Hepatocyte (in vitro differentiated cells): ENCODE results near the gene IL15RA. TPM values are rescaled to one million over a fixed set of nuclear protein-coding genes. Genes with fewer than 3 reads are reported as not detected.
"Not testable (repeated sequence)": the region's sequence is repeated elsewhere in the genome, so short reads cannot be mapped to it uniquely, and the experiment has no call there.

Experiments
- DNase-seq: peaks from one replicate; pipeline ENCODE4 v3.0.0-alpha.2; 2016; ENCODE audit warnings: low spot score
- H2AFZ ChIP-seq: fragments of 200-600 bp; sonication (generic); 2 replicates; pipeline ENCODE4 v1.6.0; 2016; ENCODE audit warnings: antibody characterized with exemption, mild to moderate bottlenecking
- H3K27ac ChIP-seq: fragments of 200-600 bp; sonication (generic); 2 replicates; pipeline ENCODE4 v1.5.1; 2016; ENCODE audit warnings: mild to moderate bottlenecking
- H3K27me3 ChIP-seq: fragments of 200-600 bp; sonication (generic); 2 replicates; pipeline ENCODE4 v1.6.1; 2016
- H3K36me3 ChIP-seq: fragments of 200-600 bp; sonication (generic); replicated peaks from 2 replicates; pipeline ENCODE4 v1.5.1; 2016; ENCODE audit warnings: low read depth; ENCODE audit not compliant: insufficient read depth
- H3K4me1 ChIP-seq: fragments of 200-600 bp; sonication (generic); 2 replicates; pipeline ENCODE4 v1.5.1; 2016; ENCODE audit warnings: mild to moderate bottlenecking, moderate library complexity; ENCODE audit not compliant: insufficient read depth
- H3K4me2 ChIP-seq: fragments of 200-600 bp; sonication (generic); 2 replicates; pipeline ENCODE4 v1.6.0; 2016
- H3K4me3 ChIP-seq: fragments of 200-600 bp; sonication (generic); 2 replicates; pipeline ENCODE4 v1.5.1; 2016; ENCODE audit warnings: mild to moderate bottlenecking
- H3K79me2 ChIP-seq: fragments of 200-600 bp; sonication (generic); 2 replicates; pipeline ENCODE4 v1.6.0; 2017; ENCODE audit warnings: mild to moderate bottlenecking
- H3K9me2 ChIP-seq: fragments of 200-600 bp; sonication (generic); replicated peaks from 2 replicates; pipeline ENCODE4 v1.6.0; 2017; ENCODE audit warnings: mild to moderate bottlenecking; ENCODE audit not compliant: insufficient read depth
- H3K9me3 ChIP-seq: fragments of 200-600 bp; sonication (generic); 2 replicates; pipeline ENCODE4 v1.5.1; 2016; ENCODE audit warnings: low read depth, mild to moderate bottlenecking
- H4K20me1 ChIP-seq: fragments of 200-600 bp; sonication (generic); 2 replicates; pipeline ENCODE4 v1.6.0; 2016; ENCODE audit warnings: mild to moderate bottlenecking; ENCODE audit not compliant: insufficient read depth, poor library complexity, severe bottlenecking
- CTCF ChIP-seq: fragments of 200-600 bp; sonication (generic); IDR thresholded peaks from 2 replicates; pipeline ENCODE4 v1.5.1; 2016; ENCODE audit warnings: antibody characterized with exemption, mild to moderate bottlenecking; ENCODE audit not compliant: poor library complexity
- EZH2 ChIP-seq: fragments of 200-600 bp; sonication (generic); IDR thresholded peaks from 2 replicates; pipeline ENCODE4 v1.6.1; 2016; ENCODE audit warnings: antibody characterized with exemption, mild to moderate bottlenecking, borderline replicate concordance
- EZH2phosphoT487 ChIP-seq: fragments of 200-600 bp; sonication (generic); IDR thresholded peaks from one replicate; pipeline ENCODE4 v1.6.1; 2018; ENCODE audit warnings: antibody characterized with exemption, mild to moderate bottlenecking, low read depth, moderate library complexity; ENCODE audit not compliant: unreplicated experiment, severe bottlenecking
- WGBS: methylation state at CpG from one replicate; pipeline ENCODE4 v1.1.6; 2016; ENCODE audit warnings: low lambda C conversion rate; ENCODE audit errors: missing lambda C conversion rate; 5-methylcytosine and 5-hydroxymethylcytosine counted together
- polyA plus RNA-seq: library from polyadenylated mRNA; unstranded; fragments of >200 nt; fragmentation: Nextera tagmentation; extraction: Ambion mirVana; gene quantifications from 2 replicates; pipeline ENCODE4 v1.2.1, GENCODE V29; 2016
- total RNA-seq: library from RNA; depleted of rRNA; stranded (reverse); fragments of >200 nt; gene quantifications from 2 replicates; pipeline ENCODE4 v1.2.3, GENCODE V29; 2014

The IL15RA gene
- total and polyA plus RNA-seq, 2 experiments from 2014 or later: 2.4 to 3.8 TPM

GRCh38 chr10:5948208-5948585 is 29.1 kb downstream of the IL15RA start:
- Histone ChIP-seq H3K4me3 (no peak overlapping the region), H3K79me2 (no peaks in the 10 kb centered on the region), H3K27ac (no peak overlapping the region), H3K4me2 (no peak overlapping the region), H3K9me2 (no peaks in the 10 kb centered on the region), H2AFZ (no peak overlapping the region), H3K9me3 (no peaks in the 10 kb centered on the region), H3K36me3 (no peaks in the 10 kb centered on the region), H3K27me3 (no peaks in the 10 kb centered on the region), H4K20me1 (no peaks in the 10 kb centered on the region), H3K4me1 (peaks cover 12% of the 10 kb centered on the region)
- TF ChIP-seq CTCF (no peak), EZH2phosphoT487 (no peak), EZH2 (no peak)
- DNase-seq: no peak
- 82% methylated on average over 6 of the region's 6 CpGs for WGBS

- Histone ChIP-seq H3K27me3 (no peaks in the 10 kb centered on the region), H3K79me2 (no peaks in the 10 kb centered on the region), H4K20me1 (no peaks in the 10 kb centered on the region), H3K4me3 (no peak overlapping the region), H2AFZ (no peak overlapping the region), H3K4me2 (no peak overlapping the region), H3K27ac (no peak overlapping the region), H3K9me2 (no peaks in the 10 kb centered on the region), H3K4me1 (peaks cover 12% of the 10 kb centered on the region), H3K36me3 (no peaks in the 10 kb centered on the region), H3K9me3 (no peaks in the 10 kb centered on the region)
- WGBS: 80% methylated on average over 17 of the region's 17 CpGs
- no peak for TF ChIP-seq EZH2phosphoT487
- TF ChIP-seq EZH2: no peak
- no peak for TF ChIP-seq CTCF
- DNase-seq: no peak
Measured at GRCh38 chr10:5947471-5948207, 29.7 kb downstream of the IL15RA start.

GRCh38 chr10:5946786-5947185 is 30.6 kb downstream of the IL15RA start:
- Histone ChIP-seq H3K9me2 (no peaks in the 10 kb centered on the region), H2AFZ (no peak overlapping the region), H3K27ac (peak overlapping the region; percentile 85), H3K4me2 (no peak overlapping the region), H3K4me3 (no peak overlapping the region), H3K79me2 (no peaks in the 10 kb centered on the region), H4K20me1 (no peaks in the 10 kb centered on the region), H3K9me3 (no peaks in the 10 kb centered on the region), H3K27me3 (no peaks in the 10 kb centered on the region), H3K36me3 (no peaks in the 10 kb centered on the region), H3K4me1 (peaks cover 12% of the 10 kb centered on the region)
- no peak for DNase-seq
- TF ChIP-seq EZH2phosphoT487 (no peak), CTCF (no peak), EZH2 (no peak)
- 91% methylated on average over 8 of the region's 8 CpGs for WGBS

- H4K20me1 ChIP-seq, H3K36me3 ChIP-seq, H3K27me3 ChIP-seq, H3K79me2 ChIP-seq, H3K9me3 ChIP-seq, H3K4me3 ChIP-seq, DNase-seq, H3K9me2 ChIP-seq, H3K4me2 ChIP-seq, H2AFZ ChIP-seq: not testable (repeated sequence)
- Histone ChIP-seq H3K4me1 (peaks cover 12% of the 10 kb centered on the region), H3K27ac (peak overlapping the region; percentile 85)
- 96% methylated on average over 10 of the region's 10 CpGs for WGBS
Measured at GRCh38 chr10:5946419-5946775, 30.9 kb downstream of the IL15RA start.
